Central memory CD4-positive, alpha-beta T cell (primary cell): Measurements from ENCODE around the gene POC1B.

Experiments used
- DNase-seq: peaks from one replicate; pipeline ENCODE4 v3.0.0; 2022

The POC1B gene

DNA sequence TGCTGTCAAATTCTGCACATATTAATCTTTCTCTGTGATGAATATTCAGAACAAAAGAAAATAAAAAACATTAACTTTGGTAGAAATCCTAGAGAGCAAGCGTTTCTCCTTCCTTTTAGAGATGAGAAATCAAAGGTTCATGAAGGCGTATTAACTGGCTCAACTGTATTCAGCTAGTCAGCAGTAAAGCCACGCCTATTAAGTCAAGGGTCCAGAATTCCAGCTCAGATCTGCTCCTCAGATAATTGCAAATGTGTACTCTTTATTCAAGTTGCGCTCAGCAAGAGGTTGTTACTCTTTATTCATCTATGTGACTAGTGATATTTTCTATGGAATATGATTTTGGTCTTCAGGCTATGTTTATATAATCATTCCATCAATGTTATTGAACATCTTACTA lies 13.1 kb upstream of the POC1B start:
- DNase-seq: no peak

DNA sequence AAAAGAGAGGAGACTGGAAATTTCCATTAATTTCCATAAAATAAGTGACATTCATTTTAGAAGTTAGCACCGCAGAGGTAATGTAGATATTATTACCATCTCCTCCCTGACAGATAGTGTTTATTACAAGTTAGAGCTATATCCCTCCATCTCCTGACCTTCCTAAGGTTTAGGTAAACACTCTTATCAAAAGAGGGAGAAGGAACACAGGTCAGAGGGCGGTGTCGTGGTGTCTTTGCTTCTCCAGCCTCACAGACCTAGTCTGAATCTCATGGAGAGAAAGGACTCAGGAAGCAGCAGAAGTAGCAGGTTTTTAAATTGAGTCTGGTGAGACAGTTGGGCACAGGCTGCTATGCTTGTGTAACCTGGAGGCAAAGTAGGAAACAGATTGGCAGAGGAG lies 11.5 kb upstream of the POC1B start:
- DNase-seq: no peak

GRCh38 chr12:89529738-89530137 lies 3.9 kb upstream of the POC1B start:
- peak; percentile 40 for DNase-seq

DNA sequence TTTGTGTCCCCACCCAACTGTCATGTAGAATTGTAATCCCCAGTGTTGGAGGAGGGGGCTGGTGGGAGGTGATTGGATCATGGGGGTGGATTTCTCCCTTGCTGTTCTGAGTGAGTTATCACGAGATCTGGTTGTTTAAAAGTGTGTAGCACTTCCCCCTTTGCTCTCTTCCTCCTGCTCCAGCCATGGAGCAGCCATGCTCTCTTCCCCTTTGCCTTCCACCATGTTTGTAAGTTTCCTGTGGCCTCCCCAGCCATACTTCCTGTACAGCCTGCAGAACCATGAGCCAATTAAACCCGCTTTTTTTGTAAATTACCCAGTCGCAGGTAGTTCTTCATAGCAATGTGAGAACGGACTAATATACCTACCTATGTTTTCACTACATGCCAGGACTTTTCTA lies 2.6 kb upstream of the POC1B start:
- no peak for DNase-seq

- DNase-seq: peak; percentile 45
Observed at GRCh38 chr12:89525305-89525823, 483 bp downstream of the POC1B start.

- DNase-seq: peak; percentile 76
Observed at GRCh38 chr12:89524541-89525304, 1.1 kb downstream of the POC1B start, which contains the start of gene GALNT4. Gene GALNT4 (minus strand): TSS chr12:89524796. CDS start chr12:89524549, 247 bp downstream.

DNA sequence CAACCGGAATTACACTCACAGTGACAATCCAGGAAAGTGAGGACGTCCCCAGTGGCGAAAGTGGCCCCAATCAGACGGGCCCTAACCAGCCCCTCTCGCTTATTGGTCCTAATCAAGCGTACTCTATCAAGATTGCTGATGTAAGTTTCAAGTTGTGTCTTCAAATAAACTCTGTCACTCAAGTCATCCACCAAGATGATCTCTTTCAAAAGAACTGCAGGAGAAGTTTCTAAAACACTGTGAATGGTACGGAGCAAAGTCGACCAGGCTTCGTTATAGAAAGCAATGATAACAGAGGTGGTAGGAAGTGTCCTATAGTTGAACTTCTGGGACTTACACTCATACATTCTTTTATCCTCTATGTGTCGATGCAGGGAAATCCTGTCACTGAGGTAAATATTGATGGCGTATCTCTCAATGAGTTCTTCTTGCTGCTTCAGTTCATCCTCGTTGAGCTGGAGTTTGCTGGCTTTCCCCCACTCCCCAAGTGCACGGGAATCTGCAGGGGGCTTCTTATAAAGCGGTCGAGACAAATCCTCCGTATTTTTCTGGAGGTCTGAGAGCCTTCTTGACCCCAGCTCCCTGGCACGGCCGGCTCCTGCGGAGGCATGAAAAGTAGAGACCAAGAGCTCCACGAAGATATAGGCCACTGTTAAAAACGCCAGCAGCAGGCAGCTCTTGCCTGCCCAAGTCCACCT lies 1.9 kb downstream of the POC1B start:
- DNase-seq: no peak

GRCh38 chr12:89523393-89523792 lies 2.5 kb downstream of the POC1B start:
- no peak for DNase-seq

DNA sequence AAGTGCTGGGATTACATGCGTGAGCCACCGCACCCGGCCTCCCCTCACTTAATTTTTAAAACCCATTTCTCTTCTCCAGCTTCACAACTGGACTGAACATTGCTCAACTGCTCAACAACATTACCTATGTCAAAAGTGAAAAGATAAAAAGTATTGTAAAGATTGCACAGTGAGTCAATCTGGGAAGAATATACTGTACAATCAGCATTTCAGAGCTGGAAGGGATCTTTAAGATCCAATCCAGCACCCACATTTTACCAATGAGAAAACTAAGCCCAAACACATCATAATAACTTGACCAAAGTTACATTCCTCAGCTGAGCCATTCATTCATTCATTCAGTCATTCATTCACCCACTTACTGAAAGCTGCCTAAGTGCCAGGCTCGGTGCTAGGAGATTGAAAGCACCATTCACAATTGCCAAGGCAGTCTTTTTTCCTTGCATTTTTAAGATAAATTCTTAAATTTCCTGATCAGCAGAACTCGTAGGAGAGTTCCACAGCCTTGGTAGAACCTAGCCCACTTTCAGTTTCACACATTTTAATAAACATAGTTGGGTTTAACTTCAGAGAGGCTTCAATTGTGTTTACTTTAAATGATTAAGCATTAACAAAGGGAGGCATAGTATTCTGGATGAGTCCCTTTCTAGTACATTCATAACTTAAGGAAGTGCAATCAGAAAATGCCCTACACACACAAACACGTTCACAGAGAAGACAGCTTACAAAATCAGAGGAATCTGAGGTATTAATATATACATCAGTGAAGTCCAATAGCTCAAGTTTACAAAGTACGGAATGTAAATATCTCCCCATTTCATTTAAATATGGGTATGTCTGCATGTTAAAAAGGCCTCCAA lies 4.3 kb downstream of the POC1B start:
- DNase-seq: no peak

DNA sequence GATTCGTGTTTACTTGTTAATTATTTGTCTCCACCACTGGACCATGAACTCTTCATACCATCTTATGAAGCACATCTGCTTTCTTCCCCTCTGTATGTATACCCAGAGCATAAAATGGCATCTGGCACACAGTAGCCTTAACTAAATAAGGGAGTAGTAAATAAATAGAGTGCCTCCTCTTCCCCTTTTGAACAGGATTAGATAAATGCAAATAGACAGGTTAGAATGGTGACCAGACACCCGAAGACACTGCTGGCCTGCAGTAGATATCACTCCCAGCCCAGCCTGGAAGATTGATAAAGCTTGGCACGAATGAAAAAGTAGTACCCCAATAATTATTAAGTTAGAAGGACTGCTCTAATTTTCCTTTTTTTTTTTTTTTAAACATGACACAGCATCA lies 8.1 kb downstream of the POC1B start:
- no peak for DNase-seq

DNA sequence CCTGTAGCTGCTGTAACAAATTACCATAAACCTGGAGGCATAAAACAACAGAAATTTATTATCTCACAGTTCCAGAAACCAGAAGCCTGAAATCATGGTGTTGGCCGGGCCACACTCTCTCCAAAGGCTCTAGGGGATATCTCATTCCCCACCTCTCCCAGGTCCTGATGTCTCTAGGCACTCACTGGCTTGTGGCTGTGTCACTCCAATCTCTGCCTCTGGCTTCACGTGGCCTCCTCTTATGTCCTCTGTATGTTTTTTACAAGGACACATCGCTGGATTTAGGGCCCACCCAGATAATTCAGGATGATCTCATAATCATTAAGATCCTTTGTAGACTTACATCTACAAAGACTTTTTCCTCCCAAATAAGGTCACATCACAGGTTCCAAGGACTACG lies 9.2 kb downstream of the POC1B start:
- DNase-seq: no peak

DNA sequence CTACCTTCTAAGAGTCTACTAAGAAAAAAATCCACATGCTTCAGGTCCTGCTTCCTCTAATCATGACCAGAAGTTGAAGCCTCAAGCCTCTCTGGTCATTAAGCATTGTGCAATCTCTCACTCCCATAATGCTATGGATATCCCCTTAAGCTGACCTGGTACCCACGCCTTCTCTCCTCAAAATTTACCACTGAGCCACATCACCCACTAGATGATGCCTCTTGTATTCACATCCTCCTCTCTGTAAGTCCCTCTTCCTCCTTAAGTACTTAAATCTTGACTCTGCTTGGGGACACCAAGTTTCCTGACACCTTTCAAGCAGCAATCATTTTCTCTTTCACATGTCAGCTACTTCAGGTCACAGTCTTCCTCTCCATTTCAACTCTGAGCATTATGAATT lies 11.1 kb downstream of the POC1B start:
- no peak for DNase-seq

- DNase-seq: no peak
Observed at GRCh38 chr12:89513544-89513943, 12.3 kb downstream of the POC1B start.

DNA sequence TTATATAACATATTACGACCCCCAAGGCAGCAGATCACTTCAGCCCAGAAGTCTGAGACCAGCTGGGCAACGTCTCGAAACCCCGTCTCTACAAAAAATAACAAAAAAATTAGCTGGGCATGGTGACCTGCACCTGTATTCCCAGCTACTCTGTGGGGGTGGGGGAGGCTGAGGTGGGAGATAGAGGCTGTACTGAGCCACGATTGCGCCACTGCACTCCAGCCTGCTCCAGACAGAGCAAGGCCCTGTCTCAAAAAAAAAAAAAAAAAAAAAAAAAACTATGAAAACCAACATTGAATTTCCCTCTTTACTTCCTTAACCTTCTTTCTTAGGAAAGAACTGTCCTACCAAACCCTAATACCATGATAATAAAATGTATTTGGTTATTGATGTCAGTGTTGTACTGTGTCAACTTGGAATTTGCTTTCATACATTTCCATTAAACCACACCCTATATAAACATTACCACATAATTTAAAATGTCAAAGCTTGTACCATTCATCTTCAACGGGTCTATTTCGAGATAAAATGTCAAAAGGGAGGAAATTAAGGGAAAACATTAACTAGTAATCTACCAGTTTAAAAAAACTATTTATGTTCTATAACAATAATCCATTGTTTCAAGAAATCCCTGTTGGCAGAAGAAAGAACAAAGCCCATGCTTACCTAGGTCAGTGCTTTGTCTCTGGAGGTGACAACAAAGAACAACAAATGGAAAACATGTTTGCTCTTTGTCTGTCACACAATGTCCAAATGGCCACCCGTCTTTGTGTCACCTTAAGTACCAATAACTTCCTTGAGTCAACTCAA lies 18.6 kb downstream of the POC1B start:
- no peak for DNase-seq

DNA sequence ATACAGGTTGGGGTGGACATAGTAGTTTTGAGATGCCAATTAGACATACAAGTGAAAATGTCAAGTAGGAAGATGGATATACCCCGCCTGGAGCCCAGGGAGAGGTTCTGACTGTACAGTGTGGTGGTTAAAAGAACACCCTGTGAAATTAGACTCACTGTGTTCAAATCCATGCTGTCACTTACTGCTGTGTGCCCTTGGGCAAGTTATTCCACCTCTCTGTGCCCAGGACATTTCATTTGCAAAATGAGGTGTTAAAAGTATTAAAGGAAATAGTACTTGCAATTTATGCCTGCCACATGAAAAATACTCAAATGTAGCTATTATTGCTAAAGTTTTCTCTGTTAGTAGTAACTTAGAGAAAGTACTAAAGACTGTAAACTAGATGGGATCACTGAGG lies 19.8 kb downstream of the POC1B start:
- no peak for DNase-seq

GRCh38 chr12:89504560-89505346 lies 21.1 kb downstream of the POC1B start:
- no peak for DNase-seq

DNA sequence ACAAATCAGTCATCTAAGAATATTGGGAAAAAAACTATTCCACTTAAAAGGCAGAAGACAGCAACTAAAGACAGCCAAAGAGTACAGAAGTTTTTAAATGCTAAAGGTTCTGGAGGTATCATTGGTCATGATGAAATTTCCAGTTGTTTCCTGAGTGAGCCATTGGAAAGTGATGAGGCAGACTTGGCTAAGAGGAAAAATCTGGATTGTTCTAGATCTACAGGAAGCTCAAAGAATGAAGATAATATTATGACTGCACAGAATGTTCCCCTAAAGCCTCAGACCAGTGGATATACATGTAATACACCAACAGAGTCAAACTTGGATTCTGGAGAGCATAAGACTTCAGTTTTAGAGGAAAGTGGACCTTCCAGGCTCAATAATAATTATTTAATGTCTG lies 24.1 kb downstream of the POC1B start:
- DNase-seq: no peak

- DNase-seq: no peak
Observed at GRCh38 chr12:89499857-89500256, 26.0 kb downstream of the POC1B start.

DNA sequence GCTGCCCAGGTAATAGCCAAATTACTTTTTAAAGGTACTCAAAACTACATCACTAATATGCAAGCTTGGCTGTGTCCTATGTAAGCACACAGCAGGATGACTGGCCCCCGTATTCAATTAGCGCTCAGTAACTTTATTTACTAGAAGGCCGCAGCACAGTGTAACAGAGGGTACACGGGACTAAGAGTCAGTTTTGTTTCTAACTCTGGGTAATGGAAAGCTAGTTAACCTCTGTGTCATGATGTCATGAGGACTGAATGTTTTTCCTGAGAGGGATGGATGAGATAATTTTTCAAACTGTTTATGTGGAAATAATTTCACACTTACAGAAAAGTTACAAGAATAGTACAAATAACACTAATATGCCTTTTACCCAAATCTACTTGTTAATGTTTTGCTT lies 28.4 kb downstream of the POC1B start:
- no peak for DNase-seq

GRCh38 chr12:89497005-89497404 lies 28.8 kb downstream of the POC1B start:
- no peak for DNase-seq

GRCh38 chr12:89494411-89495231 lies 31.2 kb downstream of the POC1B start:
- DNase-seq: no peak
